Pulmonary artery endothelial cell (primary cell): ENCODE data around the gene TMEM229B. TPM values are rescaled to one million over a fixed set of nuclear protein-coding genes. Genes with fewer than 3 reads are reported as not detected.

Source experiments
- DNase-seq: peaks from one replicate; pipeline ENCODE4 v3.0.0-alpha.2; 2011; ENCODE audit warnings: low read depth, low spot score
- total RNA-seq: library from RNA; depleted of rRNA; stranded (reverse); fragments of >200 nt; gene quantifications from 2 replicates; pipeline ENCODE4 v1.2.3, GENCODE V29; 2014

Gene TMEM229B
- total RNA-seq: 0.07 TPM in 2 replicates

DNA sequence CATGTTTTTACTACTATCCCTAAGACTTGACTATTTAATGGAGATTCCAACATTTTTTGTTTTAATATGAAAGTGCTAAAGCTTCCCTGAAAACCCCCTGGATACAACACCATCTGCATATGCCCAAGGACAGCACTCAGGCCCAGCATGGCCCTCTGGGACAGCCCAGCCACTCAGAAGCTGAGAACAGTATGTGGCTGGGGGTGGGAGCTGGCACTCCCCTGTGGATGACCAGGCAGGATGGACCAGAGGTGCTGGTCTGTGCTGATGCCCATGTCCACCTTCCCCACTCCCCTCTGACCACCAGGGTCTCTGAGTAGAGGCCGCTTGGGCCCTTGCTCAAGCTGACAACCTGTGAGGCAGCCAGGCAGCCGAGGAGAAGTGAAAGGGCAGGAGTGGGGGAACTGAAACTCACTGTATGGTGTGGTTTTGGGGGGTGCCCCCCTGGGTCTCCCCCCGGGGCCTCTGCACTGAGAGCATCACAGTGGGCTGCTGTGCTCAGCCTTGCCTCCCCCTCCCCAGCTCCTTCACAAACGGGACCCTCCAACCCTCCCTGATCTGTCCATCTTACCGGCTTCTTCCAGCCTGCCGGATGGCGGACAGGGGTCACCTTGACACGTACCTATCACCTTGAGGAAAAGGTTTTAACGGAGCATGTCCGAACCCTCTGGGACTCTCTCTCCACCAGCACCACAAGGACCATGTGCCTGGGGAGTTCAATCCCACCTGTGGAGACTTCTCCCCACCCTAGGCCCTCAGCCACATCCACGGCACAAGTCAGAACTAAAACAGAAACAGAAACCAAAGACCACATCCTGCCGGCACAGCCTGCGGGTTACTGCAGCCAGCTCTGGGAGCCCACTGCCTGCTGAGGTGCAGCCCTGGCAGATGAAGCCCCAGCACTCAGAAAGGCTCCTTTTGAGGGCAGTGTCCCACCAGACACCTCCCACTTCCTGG is at the start of gene TMEM229B:
Gene TMEM229B (minus strand): TSS at position 785 of the 957 bp plus-strand sequence. CDS start 14,798 bp downstream, outside the sequence.
- no peak for DNase-seq

DNA sequence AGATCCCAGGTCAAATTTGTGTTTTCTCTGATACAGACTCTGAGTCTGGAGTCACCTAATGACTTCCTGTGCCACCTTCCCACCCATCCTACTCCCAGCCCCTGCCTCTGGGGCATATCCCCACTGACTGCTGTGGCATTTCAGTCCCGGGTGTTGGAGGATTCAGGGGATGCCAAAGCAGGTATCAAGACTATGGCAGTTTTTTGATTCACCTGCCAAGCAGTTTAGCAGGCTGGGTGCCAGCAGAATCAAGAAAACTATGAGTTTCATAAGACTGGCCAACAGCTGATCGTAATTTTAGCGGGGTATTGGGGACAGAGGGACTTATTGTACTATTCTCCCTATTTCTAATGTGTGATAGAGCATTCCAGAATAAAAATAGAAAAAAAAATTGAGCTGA is 49.2 kb upstream of the TMEM229B start:
- no peak for DNase-seq

DNA sequence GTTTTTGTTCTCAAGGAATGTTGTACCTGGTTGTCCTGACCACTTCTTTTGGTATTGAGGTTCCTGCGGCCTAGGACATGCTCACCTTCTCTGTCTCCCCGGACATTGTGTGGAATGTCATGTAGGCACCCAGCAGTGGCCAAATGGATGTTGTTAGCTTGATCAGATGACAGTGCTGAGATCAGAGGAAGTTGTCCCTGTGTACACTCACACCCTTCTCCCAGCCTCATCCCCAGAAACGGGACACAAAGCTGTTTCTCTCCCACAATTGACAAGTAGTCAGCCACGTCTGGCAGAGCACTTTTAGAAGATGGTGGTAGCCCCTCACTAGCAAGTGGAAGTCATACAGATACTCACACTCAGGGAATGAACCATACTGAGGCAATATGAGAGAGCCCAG is 47.6 kb upstream of the TMEM229B start:
- no peak for DNase-seq

DNA sequence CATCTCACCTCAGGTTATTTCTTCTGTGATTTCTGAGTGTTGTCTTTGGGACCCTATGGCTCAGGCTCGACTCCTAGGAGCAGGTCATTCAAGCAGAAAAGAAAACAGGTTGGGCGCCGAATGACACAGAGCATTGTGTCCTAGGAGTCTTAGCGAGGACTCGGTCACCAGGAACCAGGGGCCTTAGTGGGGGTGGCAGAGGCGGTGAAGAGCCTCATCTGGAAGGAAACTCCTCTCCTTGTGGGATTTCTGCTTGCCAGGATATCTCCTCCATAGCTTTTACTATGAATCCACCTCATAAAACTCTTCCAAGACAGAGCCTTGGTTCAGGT is 45.2 kb upstream of the TMEM229B start:
- DNase-seq: no peak

DNA sequence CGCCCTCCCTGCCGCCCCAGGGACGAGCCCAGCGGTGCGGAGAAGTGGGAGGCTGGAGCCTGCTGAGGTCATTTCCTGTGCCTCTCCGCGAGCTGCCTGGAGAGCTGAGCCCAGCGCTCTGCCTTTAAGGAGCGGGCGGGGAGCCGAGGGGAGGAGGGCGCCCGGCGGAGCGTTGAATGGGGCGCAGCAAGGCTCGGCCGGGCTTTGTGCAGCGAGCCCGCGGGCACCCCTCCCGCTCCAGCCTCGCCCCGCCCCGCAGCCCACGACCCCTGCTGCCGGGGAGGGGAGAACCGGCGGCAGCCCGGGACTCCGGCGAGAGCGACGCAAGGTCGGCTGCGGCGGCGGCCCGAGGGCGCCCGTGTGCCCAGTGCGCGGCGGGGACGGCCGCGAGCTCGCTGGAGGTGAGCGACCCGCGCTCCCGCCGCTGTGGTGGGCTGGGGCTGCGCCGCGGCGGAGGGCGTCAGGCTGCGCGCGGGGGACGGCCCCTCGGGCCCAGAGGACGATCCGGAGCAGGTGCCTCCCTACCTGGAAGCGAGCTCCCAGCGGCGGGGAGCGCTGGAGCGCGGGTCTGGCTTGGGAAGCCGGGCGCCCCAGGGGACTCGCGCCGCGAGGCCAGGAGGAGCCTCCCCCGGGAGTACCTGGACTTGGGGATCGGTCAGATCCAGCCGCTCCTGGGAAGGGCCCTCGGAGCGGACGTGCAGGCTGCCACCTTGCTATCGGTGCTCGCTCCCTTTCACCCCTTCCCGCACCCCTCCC is 44.7 kb upstream of the TMEM229B start, which contains the start of gene PLEKHH1:
Gene PLEKHH1 (plus strand): TSS at position 293 of the 756 bp plus-strand sequence. CDS start 8,578 bp downstream, outside the sequence.
- DNase-seq: no peak

DNA sequence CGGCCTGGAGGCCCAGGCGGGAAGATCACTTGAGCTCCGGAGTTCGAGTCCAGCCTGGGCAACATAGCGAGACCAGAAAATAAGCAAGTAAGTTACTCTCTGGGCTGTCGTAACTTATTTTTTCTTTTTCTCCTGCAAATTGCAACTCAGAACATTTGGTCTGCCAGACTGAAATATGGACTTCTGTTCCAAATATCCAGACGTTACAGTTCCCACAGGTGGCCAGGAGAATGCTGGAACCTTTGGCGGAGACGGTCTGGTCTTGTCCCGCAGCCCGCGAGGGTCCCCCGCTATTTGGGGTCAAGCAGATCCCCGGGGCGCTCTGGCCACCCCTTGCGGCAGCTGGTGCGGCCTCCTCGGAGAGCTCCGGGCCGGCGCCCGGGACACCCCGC is 44.1 kb upstream of the TMEM229B start:
- DNase-seq: no peak

DNA sequence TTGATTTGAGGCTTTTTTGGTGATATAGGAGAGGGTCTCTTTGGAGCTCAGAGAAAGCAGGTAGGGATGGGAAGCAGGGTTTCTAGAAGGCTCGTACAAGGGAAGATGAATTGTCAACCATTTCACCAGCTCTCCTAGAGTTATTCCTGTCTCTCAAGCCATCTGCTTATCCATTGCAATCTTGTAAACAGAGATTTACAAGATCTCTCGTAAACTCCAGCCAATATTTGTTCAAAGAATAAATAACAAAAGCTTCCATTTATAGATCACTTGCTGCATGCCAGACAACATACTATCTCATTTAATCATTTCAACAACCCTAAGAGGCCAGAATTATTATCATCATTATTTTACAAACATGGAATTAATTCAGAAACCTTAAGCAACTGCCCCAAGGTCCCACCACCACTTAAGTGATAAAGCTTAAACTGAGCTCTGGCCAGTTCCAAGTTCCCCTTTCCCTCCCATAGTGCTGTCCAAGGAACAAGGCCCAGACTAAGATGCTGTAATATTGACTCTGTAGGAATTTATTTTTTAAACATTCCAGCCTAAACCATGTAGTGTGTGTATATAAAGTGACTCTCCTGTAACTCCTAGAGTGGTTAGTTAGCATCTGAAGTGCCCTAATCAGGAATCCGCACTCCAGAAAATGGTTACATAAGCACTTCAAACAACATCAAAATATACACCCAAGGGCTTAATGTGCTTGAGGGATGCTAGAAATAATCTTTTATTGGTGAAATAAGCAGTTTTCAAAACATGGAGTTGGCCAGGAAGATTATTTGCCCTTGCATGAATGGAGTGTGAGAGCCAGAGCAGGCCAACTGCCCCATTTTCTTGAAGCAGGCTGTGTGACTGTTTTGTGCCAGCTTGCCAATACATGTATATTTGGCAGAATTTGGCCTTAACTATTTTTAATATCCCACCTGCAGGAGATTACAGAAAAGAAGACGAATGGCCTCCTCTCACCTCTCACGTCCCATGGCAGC is 41.7 kb upstream of the TMEM229B start:
- no peak for DNase-seq

DNA sequence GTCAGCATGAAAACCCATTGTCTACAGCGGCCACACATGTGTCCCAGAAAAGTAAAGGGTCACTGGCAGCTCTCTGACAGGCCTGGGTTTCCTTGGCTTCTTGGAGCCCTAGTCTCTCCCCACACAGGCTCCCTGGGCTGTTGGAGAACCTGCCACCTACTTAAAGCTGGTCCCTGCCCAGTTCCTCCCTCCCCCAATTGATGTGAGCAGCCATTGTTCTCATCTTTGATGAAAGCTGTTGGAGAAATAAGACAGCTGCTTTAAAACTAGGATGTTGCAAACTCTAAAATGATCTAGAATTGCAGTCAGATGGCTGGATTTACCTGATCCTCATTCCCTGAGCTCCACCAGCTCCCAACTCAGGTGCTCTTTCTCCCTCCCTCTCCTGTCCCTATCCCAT is 39.8 kb upstream of the TMEM229B start:
- no peak for DNase-seq

DNA sequence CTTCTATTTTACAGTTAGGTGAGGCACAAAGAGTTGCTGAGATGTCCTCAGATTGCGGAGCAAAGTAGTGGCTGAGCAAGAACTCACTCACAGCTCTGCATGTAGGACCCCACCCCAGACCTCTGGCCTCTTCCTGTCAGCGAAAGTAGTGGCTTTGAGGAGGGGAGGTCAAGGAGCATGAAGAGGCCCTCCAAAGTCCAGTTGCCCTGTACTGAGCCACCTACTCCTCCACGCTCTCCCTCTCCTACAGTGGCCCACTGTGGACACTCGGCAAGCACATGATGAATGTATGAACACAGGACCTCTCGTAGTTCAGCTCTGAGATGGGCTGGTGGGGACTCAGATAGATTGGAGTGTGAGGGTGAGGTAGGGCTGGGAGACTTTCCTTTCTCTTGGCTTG is 39.2 kb upstream of the TMEM229B start:
- DNase-seq: no peak

DNA sequence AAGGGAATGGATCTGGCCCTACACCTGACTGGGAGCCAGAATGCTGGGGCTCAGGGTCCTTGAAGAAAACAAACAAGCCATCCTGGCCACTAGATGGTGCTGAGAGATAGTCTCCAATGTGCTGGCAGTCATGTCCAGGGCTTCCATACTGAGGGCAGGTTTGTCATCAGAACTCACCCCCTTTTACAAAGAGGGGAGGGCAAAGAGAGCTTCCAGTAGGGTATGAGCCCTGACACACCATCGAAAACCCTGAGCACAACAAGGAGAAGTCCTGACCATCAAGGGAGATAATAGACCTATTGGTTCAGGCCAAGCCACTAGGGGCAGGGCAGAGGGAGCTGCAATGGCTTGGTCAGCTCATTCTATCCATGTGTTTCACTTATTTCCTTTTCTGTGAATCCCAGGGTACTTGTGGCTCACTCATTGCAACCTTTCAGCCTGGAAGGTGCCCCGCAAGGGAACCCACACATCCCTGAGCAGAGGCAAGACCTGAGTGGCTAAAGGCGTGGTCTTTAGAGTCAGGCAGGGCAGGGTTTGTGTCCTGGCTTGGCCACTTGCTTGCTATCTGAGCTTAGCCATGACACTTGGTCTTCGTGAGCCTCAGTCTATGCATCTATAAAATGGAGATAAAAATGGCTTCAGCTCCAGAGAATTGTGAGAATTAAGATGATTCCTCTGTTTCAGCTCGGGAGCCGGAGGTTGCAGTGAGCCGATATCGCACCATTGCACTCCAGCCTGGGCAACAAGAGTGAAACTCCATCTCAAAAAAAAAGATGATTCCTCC is 38.3 kb upstream of the TMEM229B start:
- DNase-seq: no peak

DNA sequence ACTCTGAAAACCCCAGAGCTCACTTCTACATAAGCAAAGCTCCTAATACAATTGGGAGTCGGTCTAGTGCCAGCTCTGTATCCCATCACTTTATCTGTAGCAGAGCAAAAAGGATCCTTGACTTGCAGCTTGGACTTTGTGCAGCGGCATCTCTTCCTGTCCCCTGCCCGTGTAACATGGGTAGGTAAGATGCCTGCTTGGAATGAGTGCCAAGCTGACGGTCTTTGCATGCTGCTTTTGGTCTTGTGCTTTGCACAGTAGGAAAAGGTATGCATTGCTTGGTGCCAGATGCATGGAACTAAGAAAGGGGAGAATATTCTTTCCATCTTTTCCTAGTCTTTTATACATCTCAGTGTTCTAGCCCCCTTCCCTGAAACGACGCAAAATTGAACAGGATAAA is 37.7 kb upstream of the TMEM229B start:
- DNase-seq: no peak

DNA sequence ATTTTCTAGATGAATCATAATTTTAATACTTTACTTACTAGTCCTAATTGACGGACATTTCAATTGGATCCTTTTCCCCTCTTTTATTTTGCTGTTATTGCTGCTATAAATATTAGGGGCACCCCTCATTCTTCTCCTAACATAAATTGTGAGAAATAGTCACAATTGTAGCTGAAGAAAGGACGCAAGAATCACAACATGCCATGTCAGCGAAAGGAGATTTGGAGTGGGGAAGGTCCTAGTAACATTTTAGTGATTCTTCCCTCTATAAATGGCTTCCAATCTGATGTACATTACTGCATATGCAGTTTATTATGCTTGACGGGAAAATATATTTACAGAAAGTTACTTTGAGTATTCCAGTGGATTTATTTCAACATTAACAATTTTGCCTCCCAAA is 36.9 kb upstream of the TMEM229B start:
- DNase-seq: no peak

DNA sequence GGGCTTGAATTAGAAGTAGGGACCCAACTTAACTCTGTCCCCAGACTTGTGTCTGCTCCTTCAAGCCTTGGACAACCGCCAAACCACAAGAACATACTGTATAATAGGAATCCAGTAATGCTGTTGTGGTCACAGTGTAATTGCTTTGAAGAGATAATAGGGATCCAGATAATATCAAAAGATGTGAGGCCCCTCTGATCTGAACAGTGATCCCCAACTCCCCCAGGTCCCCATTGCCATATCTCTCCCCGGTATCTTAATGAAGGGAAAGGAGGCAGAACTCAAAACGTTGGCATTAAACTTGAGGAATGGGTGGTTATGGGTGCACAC is 36.1 kb upstream of the TMEM229B start:
- no peak for DNase-seq

DNA sequence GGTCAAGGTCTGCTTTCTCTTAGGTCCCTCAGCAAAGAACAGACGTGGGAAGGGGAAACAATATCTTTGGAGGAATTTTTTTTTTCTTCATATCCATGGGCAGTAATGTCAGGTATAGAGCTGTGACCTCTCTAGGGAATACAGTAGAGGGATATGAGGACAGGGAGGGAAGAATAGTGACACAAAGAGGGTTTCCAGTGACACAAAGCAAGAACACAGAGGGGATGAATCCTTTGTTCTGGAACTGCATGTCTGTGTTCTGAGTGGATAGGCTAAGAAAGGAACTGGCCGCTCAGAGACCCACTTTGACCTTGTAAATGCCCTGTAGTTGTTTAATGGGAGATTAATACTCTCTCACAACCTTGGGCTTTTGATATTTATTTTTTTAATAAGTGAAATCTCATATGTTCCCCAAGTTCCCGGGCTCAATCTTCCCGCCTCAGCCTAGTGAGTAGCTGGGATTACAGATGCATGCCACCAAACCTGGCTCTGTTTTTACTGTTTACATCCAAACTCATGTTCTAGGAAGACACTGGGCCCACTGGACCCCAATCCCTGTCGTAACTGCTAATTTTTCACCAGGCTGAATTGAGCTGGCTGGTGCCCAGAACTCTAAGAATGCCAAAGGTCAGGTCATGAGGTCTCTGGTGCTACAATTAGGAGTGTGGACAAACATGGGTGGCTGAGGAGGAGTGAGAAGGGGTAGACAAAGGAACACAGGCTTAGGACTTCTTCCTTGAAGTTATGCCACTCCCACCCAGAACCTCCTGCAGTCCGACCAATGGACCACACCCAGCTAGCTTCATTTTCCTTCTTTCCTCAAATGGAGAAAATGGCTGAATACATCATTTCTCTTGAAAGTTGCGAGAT is 35.5 kb upstream of the TMEM229B start:
- no peak for DNase-seq

DNA sequence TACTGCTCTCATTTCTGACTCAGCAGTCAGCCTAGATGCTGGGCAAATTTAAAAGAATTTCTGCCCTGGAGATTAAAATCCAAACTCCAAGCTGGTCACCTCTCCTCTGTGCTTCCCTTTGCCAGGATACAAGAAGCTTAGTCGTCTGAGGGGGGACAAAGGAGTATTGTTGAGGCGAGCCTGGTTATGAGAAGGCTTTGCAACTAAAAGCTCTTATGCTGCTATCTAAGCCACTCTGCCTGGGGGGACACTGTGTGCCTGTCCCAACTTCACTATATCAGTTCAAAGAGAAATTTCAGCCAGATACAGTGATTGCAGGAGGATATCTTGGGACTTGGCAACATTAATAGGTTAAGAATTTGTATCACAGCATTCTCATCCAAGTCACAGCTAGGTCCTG is 33.7 kb upstream of the TMEM229B start:
- no peak for DNase-seq

DNA sequence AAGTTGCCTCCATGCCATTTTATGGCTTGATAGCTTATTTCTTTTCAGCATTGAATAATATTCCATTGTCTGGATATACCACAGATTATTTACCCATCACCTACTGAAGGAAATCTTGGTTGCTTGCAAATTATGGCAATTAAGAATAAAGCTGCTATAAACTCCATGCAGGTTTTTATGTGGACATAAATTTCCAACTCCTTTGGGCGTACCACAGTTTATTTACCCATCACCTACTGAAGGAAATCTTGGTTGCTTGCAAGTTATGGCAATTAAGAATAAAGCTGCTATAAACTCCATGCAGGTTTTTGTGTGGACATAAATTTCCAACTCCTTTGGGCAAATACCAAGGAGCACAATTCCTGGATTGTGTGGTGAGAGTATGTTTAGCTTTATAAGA is 32.0 kb upstream of the TMEM229B start:
- no peak for DNase-seq

DNA sequence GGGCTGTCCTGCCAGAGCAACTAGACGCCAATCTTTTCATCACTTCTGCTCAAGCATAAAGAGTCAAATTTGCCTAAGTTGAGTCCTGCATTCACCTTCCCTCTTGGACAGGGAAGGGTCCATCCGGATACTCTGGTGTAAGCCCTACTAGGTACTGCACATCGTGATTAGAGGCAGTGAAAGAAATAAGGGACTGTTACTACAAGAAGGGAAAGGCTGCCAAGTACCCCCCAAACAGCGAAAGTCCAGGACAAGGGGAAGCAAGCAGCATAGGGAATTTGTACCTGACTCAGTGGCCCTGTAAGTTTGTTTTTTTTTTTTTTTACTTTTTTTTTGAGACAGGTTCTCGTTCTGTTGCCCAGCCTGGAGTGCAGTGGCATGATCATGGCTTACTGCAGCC is 30.9 kb upstream of the TMEM229B start:
- DNase-seq: no peak

DNA sequence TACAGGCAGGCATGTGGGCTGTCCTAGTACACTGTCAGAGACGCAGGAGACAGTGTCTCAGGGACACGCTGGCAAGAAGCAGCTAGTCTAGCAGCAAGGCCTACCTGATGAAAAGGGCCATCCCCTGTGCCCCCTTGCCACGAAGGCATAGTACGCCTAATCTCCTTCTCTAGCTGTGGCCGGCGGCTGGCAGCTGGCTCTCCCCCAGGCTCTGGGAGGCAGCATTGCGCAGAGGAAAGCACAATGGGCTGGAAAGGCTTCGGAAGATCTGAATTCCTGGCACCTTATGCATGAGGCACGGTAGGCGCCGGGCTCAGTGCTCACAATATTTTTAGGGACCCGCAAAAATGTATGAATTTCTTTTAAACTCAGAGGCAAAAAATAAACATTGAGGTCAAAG is 28.6 kb upstream of the TMEM229B start:
- no peak for DNase-seq

DNA sequence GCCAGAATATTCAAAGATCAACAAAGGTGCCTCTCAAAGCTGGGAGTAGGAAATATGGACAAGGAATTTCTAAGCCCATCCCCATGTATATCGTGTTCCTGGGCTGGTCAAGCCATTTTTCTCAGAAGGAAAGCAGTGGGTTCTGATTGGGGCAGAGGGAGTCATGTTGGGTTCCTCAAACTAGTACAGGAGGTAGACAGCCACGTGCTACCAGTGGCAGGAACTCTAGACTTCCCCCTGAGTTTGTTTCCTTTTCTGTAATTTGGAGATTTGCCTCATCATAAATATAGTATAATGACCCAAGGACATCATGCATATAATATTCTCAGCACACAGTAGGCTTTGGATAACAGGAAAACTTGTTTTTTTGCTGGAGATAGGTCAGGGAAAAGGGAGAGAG is 28.2 kb upstream of the TMEM229B start:
- DNase-seq: no peak
